K562 (cell line): Measurements from ENCODE around the gene ARHGAP30. TPM values are rescaled to one million over a fixed set of nuclear protein-coding genes. Genes with fewer than 3 reads are reported as not detected.
A peak's percentile ranks its signal among the peaks of the same experiment; 100 is the strongest.

Experiments
- ATF1 ChIP-seq, 2 experiments: fragments of 450-650 bp in 1 of 2; IDR thresholded peaks; 2 replicates each; pipeline ENCODE4 v1.6.1; 2016; ENCODE audit warnings: missing compliant biosample characterization in 1 of 2, missing genetic modification characterization in 1 of 2
- FUS ChIP-seq: fragments of 200-400 bp; formaldehyde crosslinking; optimal IDR thresholded peaks from 2 replicates; pipeline ENCODE3; 2017; ENCODE audit warnings: low read depth, low read length
- HNRNPK ChIP-seq: fragments of 200-400 bp; formaldehyde crosslinking; IDR thresholded peaks from one replicate; pipeline ENCODE4 v1.6.1; 2018; ENCODE audit warnings: mild to moderate bottlenecking, low read depth, low read length; ENCODE audit not compliant: poor library complexity, severe bottlenecking
- KLF16 ChIP-seq: IDR thresholded peaks from 2 replicates; pipeline ENCODE4 v1.6.1; 2016; ENCODE audit warnings: antibody characterized with exemption
- MEIS2 ChIP-seq: fragments of 450-650 bp; IDR thresholded peaks from 2 replicates; pipeline ENCODE4 v1.6.1; 2014; ENCODE audit warnings: mild to moderate bottlenecking; ENCODE audit not compliant: partially characterized antibody
- MTF1 ChIP-seq: fragments of 250-450 bp; sonication (Bioruptor Pico); IDR thresholded peaks from 2 replicates; pipeline ENCODE4 v1.9.0; 2021; ENCODE audit warnings: moderate library complexity, mild to moderate bottlenecking, inconsistent platforms, borderline replicate concordance
- NR2C2 ChIP-seq, 2 experiments: fragments of 200-800 bp in 1 of 2; sonication (Bioruptor generic) in 1 of 2; sonication (generic) in 1 of 2; formaldehyde crosslinking in 1 of 2; IDR thresholded peaks; 2 replicates each; pipeline versions ENCODE4 v1.6.1 to v1.8.0; 2016 to 2022; ENCODE audit warnings: mild to moderate bottlenecking in 1 of 2, missing compliant biosample characterization in 1 of 2, missing genetic modification characterization in 1 of 2, missing genetic modification reagents in 1 of 2
- NR2F6 ChIP-seq: fragments of 450-650 bp; formaldehyde crosslinking; IDR thresholded peaks from 2 replicates; pipeline ENCODE4 v1.4.0; 2020; ENCODE audit warnings: mild to moderate bottlenecking
- SP1 ChIP-seq: sonication (generic); formaldehyde crosslinking; IDR thresholded peaks from 2 replicates; pipeline ENCODE4 v1.8.1; 2022; ENCODE audit warnings: mild to moderate bottlenecking, missing genetic modification reagents
- SUPT5H ChIP-seq: fragments of 450-650 bp; IDR thresholded peaks from 2 replicates; pipeline ENCODE4 v1.6.1; 2016
- ZBED1 ChIP-seq: IDR thresholded peaks from 2 replicates; pipeline ENCODE4 v1.6.1; 2014
- ZNF143 ChIP-seq: sonication (generic); formaldehyde crosslinking; IDR thresholded peaks from 2 replicates; pipeline ENCODE4 v1.9.0; 2022; ENCODE audit warnings: mild to moderate bottlenecking, missing genetic modification reagents
- ZNF232 ChIP-seq: sonication (generic); formaldehyde crosslinking; IDR thresholded peaks from 2 replicates; pipeline ENCODE4 v1.8.0; 2022; ENCODE audit warnings: mild to moderate bottlenecking, missing genetic modification reagents
- ZNF280B ChIP-seq: fragments of 250-450 bp; sonication (Bioruptor Pico); IDR thresholded peaks from 2 replicates; pipeline ENCODE4 v1.5.1; 2021; ENCODE audit warnings: mild to moderate bottlenecking
- ZNF324 ChIP-seq: fragments of 250-450 bp; sonication (Bioruptor Pico); IDR thresholded peaks from 2 replicates; pipeline ENCODE4 v1.4.0; 2020; ENCODE audit warnings: mild to moderate bottlenecking
- ZNF408 ChIP-seq: fragments of 250-450 bp; sonication (Bioruptor Pico); IDR thresholded peaks from 2 replicates; pipeline ENCODE4 v1.4.0; 2020; ENCODE audit warnings: low read depth, mild to moderate bottlenecking, moderate library complexity
- ZNF583 ChIP-seq: fragments of 250-450 bp; sonication (Bioruptor Pico); IDR thresholded peaks from 2 replicates; pipeline ENCODE4 v1.4.0; 2020
- polyA plus RNA-seq, 8 experiments: library from polyadenylated mRNA; depleted of rRNA in 4 of 8; stranded (reverse) in 5 of 8; unstranded in 3 of 8; fragments of >200 nt; fragmentation: Nextera tagmentation in 2 of 8; fragmentation: Illumina TruSeq in 1 of 8; extraction: Ambion mirVana in 2 of 8; extraction: Trizol in 1 of 8; gene quantifications; 2 replicates each; pipeline versions ENCODE4 v1.2.1 to v1.2.3, GENCODE V29; 2011 to 2014; ENCODE audit warnings: inconsistent platforms in 1 of 8, missing spikeins in 1 of 8
- total RNA-seq, 7 experiments: library from RNA; depleted of rRNA in 6 of 7; stranded (reverse); fragments of >200 nt in 6 of 7; fragmentation: Illumina TruSeq in 2 of 7; extraction: Trizol in 2 of 7; gene quantifications; 2 replicates each; pipeline versions ENCODE4 v1.2.1 to v1.2.3, GENCODE V29; 2011 to 2021; ENCODE audit warnings: low replicate concordance in 1 of 7
- TF ChIP-seq, protein P1 (sequence below): sonication (generic); formaldehyde crosslinking; IDR thresholded peaks from 2 replicates; pipeline ENCODE4 v1.8.0; 2023; ENCODE audit warnings: mild to moderate bottlenecking, missing genetic modification reagents
- TF ChIP-seq, protein P2 (sequence below): sonication (generic); formaldehyde crosslinking; IDR thresholded peaks from 2 replicates; pipeline ENCODE4 v1.8.0; 2023; ENCODE audit warnings: missing genetic modification reagents, mild to moderate bottlenecking, borderline replicate concordance

ARHGAP30 gene
- total and polyA plus RNA-seq, 9 of the 15 experiments (the other 6 are each of a cell fraction or from before 2014, with no cell fraction given), result 0.01 to 0.73 (median 0.12) TPM

DNA sequence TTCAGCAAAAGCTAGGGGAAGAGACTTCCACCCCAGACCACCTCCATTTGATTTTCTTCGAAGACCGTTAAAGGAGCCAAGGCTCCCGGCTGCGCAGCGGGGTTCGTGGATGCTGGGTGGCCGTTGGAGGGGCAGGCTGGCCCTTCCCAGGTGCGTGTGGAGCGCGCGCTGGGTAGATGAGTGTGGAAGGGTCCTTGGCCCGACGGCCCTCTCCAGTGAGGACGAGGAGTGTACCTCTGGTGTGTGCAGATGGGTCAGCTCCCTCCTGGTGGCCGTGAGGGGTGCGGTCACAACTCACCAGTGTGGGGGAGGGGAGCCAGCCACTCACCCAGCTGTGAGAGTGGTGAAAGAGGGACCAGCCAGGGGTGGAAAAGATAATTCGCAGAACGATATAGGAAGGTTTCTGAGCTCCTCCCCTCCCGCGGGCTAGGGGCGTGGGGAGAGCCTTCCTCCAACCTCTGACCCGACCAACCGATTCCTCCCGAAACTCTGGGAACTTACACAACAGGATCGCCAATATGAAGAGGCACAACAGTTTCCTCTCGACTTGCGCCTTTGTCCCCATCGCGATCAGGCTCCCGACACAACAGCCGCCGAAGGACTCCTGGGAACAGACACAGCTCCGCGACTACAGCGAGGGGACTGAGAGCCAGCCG, 49.1 kb downstream of the ARHGAP30 start, which contains the start of gene F11R (continued):
- TF ChIP-seq NR2F6 (CRISPR knock-in tag) (peak; percentile 11; the same call in 1 of the 2 replicates), SUPT5H (peak; percentile 77; the same call in 1 of the 2 replicates), ZBED1 (peak; percentile 98), HNRNPK (no peak), SP1 (CRISPR knock-in tag) (peak; percentile 68), MEIS2 (peak; percentile 93), ATF1 (CRISPR knock-in tag; IDR thresholded peaks at IDR 0.05) (no peak), ATF1 (tag; IDR thresholded peaks at IDR 0.05) (peak; percentile 51; the same call in 1 of the 2 replicates), FUS (no peak), NR2C2 (CRISPR knock-in tag; IDR thresholded peaks at IDR 0.05) (no peak; the same call in none of the 2 replicates), NR2C2 (tag; IDR thresholded peaks at IDR 0.05) (peak; percentile 90), ZNF408 (no peak), ZNF232 (CRISPR knock-in tag) (0 out of 2 replicates have a peak, but pooled peaks have one; percentile 16), ZNF583 (peak; percentile 62; the same call in 1 of the 2 replicates), KLF16 (peak; percentile 85; the same call in 1 of the 2 replicates), ZNF324 (CRISPR knock-in tag) (no peak), MTF1 (CRISPR knock-in tag) (no peak), ZNF280B (no peak), ZNF143 (0 out of 2 replicates have a peak, but pooled peaks have one; percentile 8)
- TF ChIP-seq, protein P1, sequence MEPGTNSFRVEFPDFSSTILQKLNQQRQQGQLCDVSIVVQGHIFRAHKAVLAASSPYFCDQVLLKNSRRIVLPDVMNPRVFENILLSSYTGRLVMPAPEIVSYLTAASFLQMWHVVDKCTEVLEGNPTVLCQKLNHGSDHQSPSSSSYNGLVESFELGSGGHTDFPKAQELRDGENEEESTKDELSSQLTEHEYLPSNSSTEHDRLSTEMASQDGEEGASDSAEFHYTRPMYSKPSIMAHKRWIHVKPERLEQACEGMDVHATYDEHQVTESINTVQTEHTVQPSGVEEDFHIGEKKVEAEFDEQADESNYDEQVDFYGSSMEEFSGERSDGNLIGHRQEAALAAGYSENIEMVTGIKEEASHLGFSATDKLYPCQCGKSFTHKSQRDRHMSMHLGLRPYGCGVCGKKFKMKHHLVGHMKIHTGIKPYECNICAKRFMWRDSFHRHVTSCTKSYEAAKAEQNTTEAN (CRISPR knock-in tag), result peak; percentile 82
- TF ChIP-seq, protein P2, sequence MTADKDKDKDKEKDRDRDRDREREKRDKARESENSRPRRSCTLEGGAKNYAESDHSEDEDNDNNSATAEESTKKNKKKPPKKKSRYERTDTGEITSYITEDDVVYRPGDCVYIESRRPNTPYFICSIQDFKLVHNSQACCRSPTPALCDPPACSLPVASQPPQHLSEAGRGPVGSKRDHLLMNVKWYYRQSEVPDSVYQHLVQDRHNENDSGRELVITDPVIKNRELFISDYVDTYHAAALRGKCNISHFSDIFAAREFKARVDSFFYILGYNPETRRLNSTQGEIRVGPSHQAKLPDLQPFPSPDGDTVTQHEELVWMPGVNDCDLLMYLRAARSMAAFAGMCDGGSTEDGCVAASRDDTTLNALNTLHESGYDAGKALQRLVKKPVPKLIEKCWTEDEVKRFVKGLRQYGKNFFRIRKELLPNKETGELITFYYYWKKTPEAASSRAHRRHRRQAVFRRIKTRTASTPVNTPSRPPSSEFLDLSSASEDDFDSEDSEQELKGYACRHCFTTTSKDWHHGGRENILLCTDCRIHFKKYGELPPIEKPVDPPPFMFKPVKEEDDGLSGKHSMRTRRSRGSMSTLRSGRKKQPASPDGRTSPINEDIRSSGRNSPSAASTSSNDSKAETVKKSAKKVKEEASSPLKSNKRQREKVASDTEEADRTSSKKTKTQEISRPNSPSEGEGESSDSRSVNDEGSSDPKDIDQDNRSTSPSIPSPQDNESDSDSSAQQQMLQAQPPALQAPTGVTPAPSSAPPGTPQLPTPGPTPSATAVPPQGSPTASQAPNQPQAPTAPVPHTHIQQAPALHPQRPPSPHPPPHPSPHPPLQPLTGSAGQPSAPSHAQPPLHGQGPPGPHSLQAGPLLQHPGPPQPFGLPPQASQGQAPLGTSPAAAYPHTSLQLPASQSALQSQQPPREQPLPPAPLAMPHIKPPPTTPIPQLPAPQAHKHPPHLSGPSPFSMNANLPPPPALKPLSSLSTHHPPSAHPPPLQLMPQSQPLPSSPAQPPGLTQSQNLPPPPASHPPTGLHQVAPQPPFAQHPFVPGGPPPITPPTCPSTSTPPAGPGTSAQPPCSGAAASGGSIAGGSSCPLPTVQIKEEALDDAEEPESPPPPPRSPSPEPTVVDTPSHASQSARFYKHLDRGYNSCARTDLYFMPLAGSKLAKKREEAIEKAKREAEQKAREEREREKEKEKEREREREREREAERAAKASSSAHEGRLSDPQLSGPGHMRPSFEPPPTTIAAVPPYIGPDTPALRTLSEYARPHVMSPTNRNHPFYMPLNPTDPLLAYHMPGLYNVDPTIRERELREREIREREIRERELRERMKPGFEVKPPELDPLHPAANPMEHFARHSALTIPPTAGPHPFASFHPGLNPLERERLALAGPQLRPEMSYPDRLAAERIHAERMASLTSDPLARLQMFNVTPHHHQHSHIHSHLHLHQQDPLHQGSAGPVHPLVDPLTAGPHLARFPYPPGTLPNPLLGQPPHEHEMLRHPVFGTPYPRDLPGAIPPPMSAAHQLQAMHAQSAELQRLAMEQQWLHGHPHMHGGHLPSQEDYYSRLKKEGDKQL (CRISPR knock-in tag), result no peak
